ENCODE results near the gene SMIM12.
A peak's percentile ranks its signal among the peaks of the same experiment; 100 is the strongest.

SMIM12 gene

GRCh38 chr1:34874296-34874952, 14.9 kb upstream of the SMIM12 start:
- DNase-seq (ENCODE audit: low spot score), result no peak

GRCh38 chr1:34872133-34872503, 12.6 kb upstream of the SMIM12 start:
- no peak for DNase-seq (ENCODE audit: low spot score)

- no peak for DNase-seq (ENCODE audit: low spot score)
These were observed 12.0 kb upstream of the SMIM12 start for GRCh38 chr1:34871443-34872132.

GRCh38 chr1:34870395-34870794, 10.8 kb upstream of the SMIM12 start:
- peak; percentile 54 for DNase-seq (ENCODE audit: low spot score)

- no peak for DNase-seq (ENCODE audit: low spot score)
These were observed 10.2 kb upstream of the SMIM12 start for GRCh38 chr1:34869760-34870159.

GRCh38 chr1:34868230-34869049, 8.9 kb upstream of the SMIM12 start:
- no peak for DNase-seq (ENCODE audit: low spot score)

DNA sequence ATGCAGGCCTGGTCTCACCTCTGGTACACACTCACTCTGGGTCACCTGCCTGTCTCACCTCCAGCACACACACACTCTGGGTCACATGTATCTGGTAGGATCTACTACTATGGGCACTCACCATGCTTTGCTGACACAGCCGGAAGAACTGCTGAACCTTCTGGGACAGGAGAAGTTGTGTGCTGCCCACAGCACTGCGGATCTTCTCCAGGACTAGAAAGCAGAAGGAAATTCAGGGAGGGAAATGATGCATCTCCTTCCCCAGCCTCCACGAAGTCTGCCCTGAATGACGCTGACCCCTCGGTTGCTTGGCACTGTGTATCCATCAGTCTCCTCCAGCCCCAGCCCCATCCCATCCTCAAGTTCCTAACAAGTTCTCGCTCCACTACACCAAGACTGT, 7.9 kb upstream of the SMIM12 start:
- DNase-seq (ENCODE audit: low spot score), result no peak

DNA sequence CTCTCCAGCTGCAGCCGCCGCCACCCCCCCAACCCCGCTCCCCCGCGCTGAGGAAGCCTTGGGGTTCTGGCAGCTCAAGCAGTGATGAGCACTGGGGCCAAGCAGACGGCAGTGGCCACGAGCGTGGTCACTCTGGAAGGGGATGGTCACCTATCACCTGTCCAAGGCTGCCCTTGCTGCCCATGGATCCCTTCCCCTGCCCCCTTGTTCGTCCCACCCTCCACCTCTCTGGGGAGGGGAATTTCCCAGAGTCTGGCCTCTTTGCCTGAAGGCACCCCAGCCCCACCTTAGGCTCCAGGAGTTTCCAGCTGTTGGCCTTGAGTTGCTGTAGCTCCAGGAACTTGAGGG, 7.2 kb upstream of the SMIM12 start:
- no peak for DNase-seq (ENCODE audit: low spot score)

DNA sequence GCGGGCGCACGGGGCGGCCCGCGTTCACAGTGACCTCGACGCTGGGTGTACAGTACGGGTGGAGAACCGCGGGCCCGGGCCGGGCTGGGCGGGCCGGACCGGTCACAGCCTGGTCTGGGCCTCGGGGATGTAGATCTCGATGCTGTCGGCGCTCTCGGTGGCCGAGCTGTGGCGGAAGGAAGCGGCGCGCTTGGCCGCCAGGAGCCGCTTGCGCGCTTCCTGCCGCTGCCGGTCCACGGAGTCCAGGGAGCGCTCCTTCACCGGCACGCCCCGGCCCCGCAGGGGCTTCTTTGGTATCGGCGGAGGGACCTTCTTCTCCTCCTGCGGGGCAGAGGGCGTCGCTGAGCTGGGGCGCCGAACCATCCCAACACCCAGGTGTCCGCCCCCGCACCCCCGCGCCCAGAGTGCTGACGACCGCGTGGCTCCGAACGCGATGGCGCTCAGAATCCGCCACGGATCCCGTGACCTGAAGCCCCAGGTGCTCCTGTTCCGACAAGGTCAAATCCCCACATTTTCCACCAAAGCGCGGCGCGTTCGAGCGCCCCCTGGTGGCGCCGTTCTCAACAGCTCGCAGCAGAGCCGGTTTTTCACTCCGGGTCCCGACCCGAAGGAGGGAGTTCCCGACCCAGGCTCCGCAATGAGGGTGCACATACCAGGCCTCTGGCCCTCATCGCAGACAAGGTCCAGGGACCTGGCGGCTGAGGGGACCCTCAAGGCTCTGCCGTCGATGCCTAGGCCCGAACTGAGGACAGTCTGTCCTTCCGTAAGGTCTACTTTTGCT, 6.6 kb upstream of the SMIM12 start:
- DNase-seq (ENCODE audit: low spot score), result no peak

- no peak for DNase-seq (ENCODE audit: low spot score)
These were observed 6.0 kb upstream of the SMIM12 start for GRCh38 chr1:34865573-34865972.

DNA sequence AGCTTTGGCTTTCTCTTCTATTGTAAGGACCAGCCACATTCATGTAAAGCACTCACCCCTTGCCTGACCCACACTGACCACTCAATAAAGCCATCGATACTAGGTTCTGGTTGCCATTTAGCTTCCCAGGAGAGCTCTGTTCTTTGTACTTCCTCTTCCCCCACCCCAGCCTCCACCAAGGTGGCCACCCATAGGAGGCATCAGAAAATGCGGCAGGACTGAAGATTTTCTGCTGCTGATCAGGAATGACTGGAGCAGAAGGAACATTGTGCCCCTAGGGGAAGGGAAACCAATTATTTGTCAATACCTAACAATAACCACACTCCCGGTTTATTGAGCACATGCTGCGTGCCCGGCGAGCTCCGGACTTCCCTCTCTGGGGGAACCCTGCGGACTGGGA, 5.2 kb upstream of the SMIM12 start:
- no peak for DNase-seq (ENCODE audit: low spot score)

DNA sequence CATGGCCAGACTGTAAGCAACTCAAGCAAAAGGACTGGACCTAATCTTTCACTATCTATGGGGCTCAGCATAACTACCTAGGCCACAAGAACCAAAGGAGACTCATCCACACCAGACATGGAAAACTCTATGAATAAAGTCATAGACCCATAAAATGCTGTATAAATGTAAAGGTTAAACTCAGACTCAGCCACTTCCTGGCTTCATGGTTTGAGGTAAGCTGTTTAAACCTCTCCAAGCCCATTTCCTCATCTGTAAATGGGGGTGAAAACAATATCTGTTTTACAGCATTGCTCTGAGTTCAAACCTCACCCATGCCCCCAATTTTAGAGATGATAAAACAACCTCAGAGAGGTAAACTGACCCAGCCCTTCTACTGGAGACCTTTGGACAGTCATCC, 4.0 kb upstream of the SMIM12 start:
- no peak for DNase-seq (ENCODE audit: low spot score)

DNA sequence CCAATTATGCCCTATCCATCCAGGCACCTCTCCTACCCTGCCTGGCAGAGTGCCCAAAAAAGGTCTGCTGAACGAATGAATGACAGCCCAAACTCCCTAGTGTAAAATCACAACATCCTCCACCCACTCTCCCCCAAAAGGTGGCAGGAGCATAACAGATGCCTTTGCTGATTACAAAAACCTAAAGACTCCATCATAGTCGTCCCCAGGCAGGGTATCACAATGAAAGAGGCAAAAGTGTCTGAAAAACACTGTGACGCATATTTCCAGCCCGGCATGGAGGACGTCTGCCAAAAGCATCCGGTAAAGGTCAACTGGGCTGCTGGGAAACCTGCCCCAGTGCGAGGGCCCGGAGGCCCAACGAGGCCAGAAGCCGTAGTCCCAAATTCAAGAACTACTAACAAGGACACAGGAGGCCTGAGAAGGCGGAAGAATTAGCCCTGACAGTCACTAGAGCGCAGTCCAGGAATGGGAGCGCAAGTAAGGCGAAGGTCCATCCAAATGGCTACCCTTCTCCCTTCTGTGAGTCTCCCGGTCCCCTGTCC, 576 bp downstream of the SMIM12 start:
- no peak for DNase-seq (ENCODE audit: low spot score)

- no peak for DNase-seq (ENCODE audit: low spot score)
These were observed 2.9 kb downstream of the SMIM12 start for GRCh38 chr1:34856697-34857096.

GRCh38 chr1:34852677-34853217, 6.8 kb downstream of the SMIM12 start:
- peak; percentile 90 for DNase-seq (ENCODE audit: low spot score)

DNA sequence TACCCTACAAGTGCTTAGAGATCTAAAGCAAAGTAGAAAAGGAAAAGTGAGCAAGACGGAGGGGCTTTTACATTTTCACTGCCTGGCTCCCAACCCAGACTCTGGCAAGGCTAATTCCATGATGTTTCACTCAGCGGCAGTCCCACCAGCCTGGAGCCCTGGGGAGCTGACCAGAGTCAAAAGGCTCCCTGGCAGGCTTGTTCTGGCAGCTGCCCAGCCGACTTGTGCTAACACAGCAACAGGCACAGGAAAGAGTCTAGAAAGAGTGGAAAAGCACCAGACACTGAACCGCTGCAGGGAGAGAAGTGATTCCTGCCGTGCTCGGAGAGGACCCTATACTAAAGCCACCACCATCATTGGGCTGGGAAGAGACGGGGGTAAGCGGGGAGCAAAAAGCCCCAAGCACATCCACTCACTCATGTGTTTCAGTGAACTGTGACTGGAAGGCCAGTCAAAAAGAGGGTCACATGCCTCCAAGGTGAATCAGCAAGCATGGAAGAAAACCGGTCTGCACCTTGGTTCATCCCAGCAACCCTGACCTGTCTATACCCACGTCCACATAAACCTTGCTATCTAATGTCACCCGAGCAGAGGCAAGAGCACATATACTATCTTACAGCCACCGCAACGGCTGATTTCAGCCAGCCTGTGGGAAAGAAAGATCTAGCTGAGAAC, 8.0 kb downstream of the SMIM12 start:
- DNase-seq (ENCODE audit: low spot score), result no peak

GRCh38 chr1:34850382-34850781, 9.2 kb downstream of the SMIM12 start:
- DNase-seq (ENCODE audit: low spot score), result no peak

DNA sequence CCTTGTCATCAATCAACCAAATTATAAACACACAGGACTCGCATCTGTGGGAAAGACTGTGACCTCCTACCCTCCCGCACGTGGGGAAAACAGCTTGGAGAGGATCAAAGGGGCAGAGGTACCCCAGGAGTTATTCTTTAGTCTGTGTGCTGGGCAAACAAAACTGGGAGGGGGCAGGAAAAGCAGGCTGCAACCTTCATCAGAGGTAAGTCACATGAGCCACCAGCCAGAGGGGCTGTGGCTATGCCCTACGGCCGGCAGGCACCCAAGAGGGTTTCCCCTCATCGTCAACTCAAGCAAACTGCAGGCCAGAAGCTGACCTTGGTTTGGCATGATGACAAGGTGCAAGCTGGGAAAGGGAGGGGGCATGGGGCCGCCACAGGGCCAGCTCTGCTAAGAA, 12.5 kb downstream of the SMIM12 start:
- no peak for DNase-seq (ENCODE audit: low spot score)

- no peak for DNase-seq (ENCODE audit: low spot score)
These were observed 13.3 kb downstream of the SMIM12 start for GRCh38 chr1:34846265-34846664.

GRCh38 chr1:34845131-34845901, 14.2 kb downstream of the SMIM12 start:
- no peak for DNase-seq (ENCODE audit: low spot score)
